Measurements from ENCODE around the gene ULK4.

GRCh38 chr3:41853540-41854196, 108.2 kb downstream of the ULK4 start:
- no peak for TF ChIP-seq CTCF (IDR thresholded peaks at IDR 0.05)
- TF ChIP-seq POLR2A (IDR thresholded peaks at IDR 0.05), result no peak

Measured in ovary (tissue), 3 donors.